IMR-90 (cell line): ENCODE data around the gene NAT8. TPM values are rescaled to one million over a fixed set of nuclear protein-coding genes. Genes with fewer than 3 reads are reported as not detected.
"Not testable (repeated sequence)": the region's sequence is repeated elsewhere in the genome, so short reads cannot be mapped to it uniquely, and the experiment has no call there.

Experiments
- ATAC-seq: fragments of 200-7000 bp; cut with Tn5 transposase; 2 replicates; pipeline ENCODE4 v1.9.1; 2020; ENCODE audit warnings: low read depth, mild to moderate bottlenecking, moderate library complexity
- BruUV-seq: library from RNA; stranded (reverse); fragments of 400-500 nt; replicated peaks from 2 replicates; lab custom pipeline; 2021; lab: Mats Ljungman, UMichigan
- CTCF ChIA-PET: fragments of 300-600 bp; formaldehyde crosslinking; extraction: SDS; loops from one replicate; lab custom pipeline; 2021; ENCODE audit warnings: antibody characterized with exemption; lab: Yijun Ruan, JAX
- POLR2A ChIA-PET: fragments of 300-600 bp; sonication (Branson Sonifier 250); formaldehyde crosslinking; loops from one replicate; lab custom pipeline; 2022; ENCODE audit warnings: antibody characterized with exemption; ENCODE audit not compliant: unreplicated experiment; lab: Charles Lee
- DNase-seq: peaks from one replicate; pipeline ENCODE4 v3.0.0; 2013
- H2AFZ ChIP-seq: replicated peaks from 2 replicates; pipeline ENCODE3; 2013; ENCODE audit warnings: low read length, mild to moderate bottlenecking; ENCODE audit not compliant: poor library complexity
- H2AK5ac ChIP-seq: 2 replicates; pipeline ENCODE4 v1.6.1; 2013; ENCODE audit warnings: low read depth, low read length, inconsistent platforms
- H2AK9ac ChIP-seq: replicated peaks from 2 replicates; pipeline ENCODE3; 2013; ENCODE audit warnings: mild to moderate bottlenecking, low read depth, low read length, moderate library complexity; ENCODE audit not compliant: poor library complexity
- H2BK120ac ChIP-seq: 2 replicates; pipeline ENCODE4 v1.6.1; 2013; ENCODE audit warnings: low read depth, low read length, inconsistent platforms
- H2BK15ac ChIP-seq: 3 replicates; pipeline ENCODE4 v1.6.1; 2013; ENCODE audit warnings: low read depth, low read length, inconsistent platforms
- H2BK20ac ChIP-seq: 2 replicates; pipeline ENCODE4 v1.6.1; 2013; ENCODE audit warnings: low read depth, mild to moderate bottlenecking, inconsistent platforms, low read length, moderate library complexity
- H2BK5ac ChIP-seq: 2 replicates; pipeline ENCODE4 v1.6.1; 2013; ENCODE audit warnings: mild to moderate bottlenecking, low read depth, low read length, inconsistent platforms; ENCODE audit not compliant: poor library complexity, severe bottlenecking
- H3K14ac ChIP-seq: replicated peaks from 2 replicates; pipeline ENCODE4 v1.6.1; 2013; ENCODE audit warnings: low read depth, low read length, inconsistent platforms
- H3K18ac ChIP-seq: 2 replicates; pipeline ENCODE4 v1.6.1; 2013; ENCODE audit warnings: low read depth, low read length, control low read depth
- H3K23ac ChIP-seq: 2 replicates; pipeline ENCODE4 v1.6.1; 2013; ENCODE audit warnings: low read depth, low read length, inconsistent platforms
- H3K27ac ChIP-seq: 2 replicates; pipeline ENCODE4 v1.5.1; 2013; ENCODE audit warnings: mild to moderate bottlenecking, control low read depth, low read length; ENCODE audit not compliant: insufficient read depth
- H3K27me3 ChIP-seq: 2 replicates; pipeline ENCODE4 v1.6.1; 2013; ENCODE audit warnings: low read length; ENCODE audit not compliant: control insufficient read depth, insufficient read depth
- H3K36me3 ChIP-seq: 2 replicates; pipeline ENCODE4 v1.6.1; 2013; ENCODE audit warnings: low read length, mixed read lengths; ENCODE audit not compliant: control insufficient read depth, insufficient read depth
- H3K4ac ChIP-seq: 2 replicates; pipeline ENCODE4 v1.6.1; 2013; ENCODE audit warnings: low read depth, low read length, inconsistent platforms
- H3K4me1 ChIP-seq: 2 replicates; pipeline ENCODE4 v1.6.1; 2013; ENCODE audit warnings: low read length, mixed read lengths; ENCODE audit not compliant: control insufficient read depth, insufficient read depth
- H3K4me2 ChIP-seq: 2 replicates; pipeline ENCODE4 v1.6.1; 2013; ENCODE audit warnings: low read depth, mild to moderate bottlenecking, control low read depth, low read length, moderate library complexity
- H3K4me3 ChIP-seq: 2 replicates; pipeline ENCODE4 v1.5.1; 2013; ENCODE audit warnings: low read depth, mild to moderate bottlenecking, control low read depth, low read length, moderate library complexity; ENCODE audit not compliant: insufficient read depth
- H3K56ac ChIP-seq: 2 replicates; pipeline ENCODE4 v1.6.1; 2013; ENCODE audit warnings: low read length, inconsistent platforms; ENCODE audit not compliant: insufficient read depth; ENCODE audit errors: extremely low read depth
- H3K79me1 ChIP-seq, 2 experiments: 2 replicates each; pipeline ENCODE4 v1.6.1; 2013; ENCODE audit warnings: low read length in 2 of 2, inconsistent platforms in 1 of 2, low read depth in 1 of 2
- H3K9ac ChIP-seq: 2 replicates; pipeline ENCODE4 v1.6.1; 2013; ENCODE audit warnings: low read depth, low read length, control low read depth
- H3K9me1 ChIP-seq: 2 replicates; pipeline ENCODE4 v1.6.1; 2013; ENCODE audit warnings: low read length, inconsistent platforms; ENCODE audit not compliant: insufficient read depth
- H3K9me3 ChIP-seq: 2 replicates; pipeline ENCODE4 v1.6.1; 2013; ENCODE audit warnings: low read length; ENCODE audit not compliant: control insufficient read depth, insufficient read depth
- H4K20me1 ChIP-seq: 2 replicates; pipeline ENCODE4 v1.6.1; 2013; ENCODE audit warnings: low read length, inconsistent platforms; ENCODE audit not compliant: insufficient read depth
- H4K5ac ChIP-seq: 2 replicates; pipeline ENCODE4 v1.6.1; 2013; ENCODE audit warnings: mild to moderate bottlenecking, low read depth, low read length, control low read depth
- H4K8ac ChIP-seq, 2 experiments: 2 replicates each; pipeline ENCODE4 v1.6.1; 2013; ENCODE audit warnings: low read depth in 2 of 2, low read length in 2 of 2, control low read depth in 1 of 2, inconsistent platforms in 1 of 2
- H4K91ac ChIP-seq: 2 replicates; pipeline ENCODE4 v1.6.1; 2013; ENCODE audit warnings: low read depth, low read length, inconsistent platforms; ENCODE audit not compliant: insufficient read depth
- CTCF ChIP-seq: conservative IDR thresholded peaks from 2 replicates; pipeline ENCODE4 v1.5.1; 2012; ENCODE audit warnings: mild to moderate bottlenecking, low read depth, low read length, improper control_type of control experiment
- RAD21 ChIP-seq: IDR thresholded peaks from 2 replicates; pipeline ENCODE4 v1.6.1; 2012; ENCODE audit warnings: low read length, improper control_type of control experiment
- WGBS, 2 experiments: methylation state at CpG; one replicate each; pipeline versions ENCODE4 v1.1.5 to v1.1.7; 2013; ENCODE audit warnings: missing lambda C conversion rate in 2 of 2; ENCODE audit not compliant: insufficient read length in 1 of 2; ENCODE audit errors: extremely low coverage in 2 of 2; 5-methylcytosine and 5-hydroxymethylcytosine counted together
- dilution Hi-C: fragments of 300-500 bp; cut with HindIII; formaldehyde crosslinking; loops from one replicate; pipeline ENCODE4 v1.14.3; 2018; ENCODE audit warnings: low sequenced_read_pairs; ENCODE audit not compliant: unreplicated experiment
- in situ Hi-C: fragments of 300-500 bp; cut with MboI; formaldehyde crosslinking; loops from 3 replicates; pipeline ENCODE4 v1.14.3; 2019; ENCODE audit warnings: low sequenced_read_pairs, inconsistent platforms, mixed read lengths
- intact Hi-C: fragments of 100-400 bp; cut with micrococcal nuclease; formaldehyde crosslinking; loops from 2 replicates; pipeline ENCODE4 v1.10.0; 2022
- polyA plus RNA-seq, 3 experiments: library from polyadenylated mRNA; depleted of rRNA; stranded (reverse); fragments of >200 nt; gene quantifications; 2 replicates each; pipeline ENCODE4 v1.2.3, GENCODE V29; 2012; ENCODE audit warnings: low replicate concordance in 1 of 3
- total RNA-seq: library from RNA; depleted of rRNA; stranded (reverse); fragments of >200 nt; gene quantifications from 2 replicates; pipeline ENCODE4 v1.2.3, GENCODE V29; 2012

Gene NAT8
- total and polyA plus RNA-seq, 2 of the 4 experiments (the other 2 are of a cell fraction): not detected

- H3K4ac ChIP-seq, H3K4me1 ChIP-seq, H3K36me3 ChIP-seq, H3K56ac ChIP-seq, H3K4me2 ChIP-seq, ATAC-seq, H3K23ac ChIP-seq, H3K9me1 ChIP-seq, DNase-seq, H3K9ac ChIP-seq, H2BK20ac ChIP-seq, H2AK9ac ChIP-seq, H4K20me1 ChIP-seq, H3K9me3 ChIP-seq, H2BK120ac ChIP-seq, POLR2A ChIA-PET, H3K14ac ChIP-seq, BruUV-seq, H4K5ac ChIP-seq, H4K91ac ChIP-seq, H2BK15ac ChIP-seq, H4K8ac ChIP-seq, H3K4me3 ChIP-seq, H2BK5ac ChIP-seq, H2AK5ac ChIP-seq, H3K18ac ChIP-seq, H2AFZ ChIP-seq, H3K27me3 ChIP-seq, dilution Hi-C loops, H3K27ac ChIP-seq, in situ Hi-C loops, H3K79me1 ChIP-seq: not testable (repeated sequence)
- TF ChIP-seq RAD21: peak; percentile 21; the same call in 1 of the 2 replicates
- TF ChIP-seq CTCF: peak; percentile 31
- 29% methylated on average over 1 of the region's 5 CpGs; no CpG with 5 or more reads in 1 of the 2 experiments for WGBS, 2 experiments
- CTCF ChIA-PET: interaction anchor here (0.9 kb wide), 1 partner anchor 11 kb away, joined by 3 read pairs; no protein-coding TSS in a partner anchor
- intact Hi-C loops: loop anchor here (2.0 kb wide), 1 partner anchor 57 kb away; the partner anchor contains the start of gene TPRKB
Measured at GRCh38 chr2:73679951-73680571, 37.8 kb upstream of the NAT8 start.

GRCh38 chr2:73679237-73679636 is 37.0 kb upstream of the NAT8 start:
- H3K9ac ChIP-seq, H2BK5ac ChIP-seq, H3K9me3 ChIP-seq, H2BK15ac ChIP-seq, H3K9me1 ChIP-seq, H2BK20ac ChIP-seq, H3K36me3 ChIP-seq, H4K8ac ChIP-seq, H4K5ac ChIP-seq, H2AFZ ChIP-seq, H3K56ac ChIP-seq, DNase-seq, H2BK120ac ChIP-seq, H3K27ac ChIP-seq, H3K4me3 ChIP-seq, H2AK5ac ChIP-seq, H3K4me1 ChIP-seq, H3K4me2 ChIP-seq, intact Hi-C loops, ATAC-seq, H3K27me3 ChIP-seq, CTCF ChIA-PET, BruUV-seq, H3K23ac ChIP-seq, H3K79me1 ChIP-seq, H3K14ac ChIP-seq, H4K20me1 ChIP-seq, POLR2A ChIA-PET, in situ Hi-C loops, H4K91ac ChIP-seq, H3K18ac ChIP-seq, H2AK9ac ChIP-seq, H3K4ac ChIP-seq, dilution Hi-C loops: not testable (repeated sequence)
- no CpG with 5 or more reads among the region's 2 CpGs for WGBS, 2 experiments
